Measurements from ENCODE around the gene ATG4D.
A peak's percentile ranks its signal among the peaks of the same experiment; 100 is the strongest.
"Not testable (repeated sequence)": the region's sequence is repeated elsewhere in the genome, so short reads cannot be mapped to it uniquely, and the experiment has no call there.

Gene ATG4D

GRCh38 chr19:10565567-10566407 is 22.1 kb downstream of the ATG4D start, which contains the start of gene KRI1:
Gene KRI1 (minus strand): TSS chr19:10566010. CDS start chr19:10565999, 11 bp downstream.
- no peaks in the 10 kb centered on the region for H3K27me3 ChIP-seq (ENCODE audit: insufficient read depth, low read length)
- H3K4me1 ChIP-seq (ENCODE audit: insufficient read depth, low read length), result peaks cover 31% of the 10 kb centered on the region
- peak within 1 kb of the TSS; percentile 62 for H3K4me3 ChIP-seq (ENCODE audit: low read length)
- H3K9me3 ChIP-seq (ENCODE audit: low read length), result no peaks in the 10 kb centered on the region
- H3K36me3 ChIP-seq (ENCODE audit: insufficient read depth, low read length), result peaks cover 8% of the 10 kb centered on the region
- peak within 1 kb of the TSS; percentile 15 for H2AFZ ChIP-seq (ENCODE audit: low read depth, low read length)

- peak overlapping the region; percentile 62 for H3K4me3 ChIP-seq (ENCODE audit: low read length)
Observed at GRCh38 chr19:10566408-10566657, 22.6 kb downstream of the ATG4D start.

GRCh38 chr19:10566658-10567410 is 23.1 kb downstream of the ATG4D start:
- H3K9me3 ChIP-seq (ENCODE audit: low read length), result no peaks in the 10 kb centered on the region
- H3K4me3 ChIP-seq (ENCODE audit: low read length), result peak overlapping the region; percentile 87
- peaks cover 31% of the 10 kb centered on the region for H3K4me1 ChIP-seq (ENCODE audit: insufficient read depth, low read length)
- H3K36me3 ChIP-seq (ENCODE audit: insufficient read depth, low read length), result peaks cover 5% of the 10 kb centered on the region
- H2AFZ ChIP-seq (ENCODE audit: low read depth, low read length), result no peak overlapping the region
- no peaks in the 10 kb centered on the region for H3K27me3 ChIP-seq (ENCODE audit: insufficient read depth, low read length)

More at GRCh38 chr19:10566408-10566657, 22.6 kb downstream of the ATG4D start:
- no peaks in the 10 kb centered on the region for H3K9me3 ChIP-seq (ENCODE audit: low read length)
- H3K36me3 ChIP-seq (ENCODE audit: insufficient read depth, low read length), result peaks cover 5% of the 10 kb centered on the region
- H3K27me3 ChIP-seq (ENCODE audit: insufficient read depth, low read length), result no peaks in the 10 kb centered on the region
- no peak overlapping the region for H2AFZ ChIP-seq (ENCODE audit: low read depth, low read length)
- H3K4me1 ChIP-seq (ENCODE audit: insufficient read depth, low read length), result peaks cover 31% of the 10 kb centered on the region

GRCh38 chr19:10567656-10568055 is 24.0 kb downstream of the ATG4D start:
- H3K4me1 ChIP-seq (ENCODE audit: insufficient read depth, low read length), result peaks cover 31% of the 10 kb centered on the region
- H3K4me3 ChIP-seq (ENCODE audit: low read length), result peak overlapping the region; percentile 87
- H3K36me3 ChIP-seq (ENCODE audit: insufficient read depth, low read length), result peaks cover under 1% of the 10 kb centered on the region
- no peaks in the 10 kb centered on the region for H3K27me3 ChIP-seq (ENCODE audit: insufficient read depth, low read length)
- H2AFZ ChIP-seq (ENCODE audit: low read depth, low read length), result peak overlapping the region; percentile 89
- H3K9me3 ChIP-seq (ENCODE audit: low read length), result no peaks in the 10 kb centered on the region

GRCh38 chr19:10568062-10568825 is 24.5 kb downstream of the ATG4D start:
- Histone ChIP-seq H3K4me3 (ENCODE audit: low read length) (peak overlapping the region; percentile 87), H3K27me3 (ENCODE audit: insufficient read depth, low read length) (no peaks in the 10 kb centered on the region)

GRCh38 chr19:10568826-10569651 is 25.3 kb downstream of the ATG4D start, which contains the start of gene CDKN2D:
Gene CDKN2D (minus strand): TSS chr19:10568979. CDS start chr19:10568653, 326 bp downstream.
- H3K9me3 ChIP-seq (ENCODE audit: low read length), result no peaks in the 10 kb centered on the region
- H3K36me3 ChIP-seq (ENCODE audit: insufficient read depth, low read length), result no peaks in the 10 kb centered on the region
- peaks cover 31% of the 10 kb centered on the region for H3K4me1 ChIP-seq (ENCODE audit: insufficient read depth, low read length)
- H3K27me3 ChIP-seq (ENCODE audit: insufficient read depth, low read length), result no peaks in the 10 kb centered on the region
- peak within 1 kb of the TSS; percentile 89 for H2AFZ ChIP-seq (ENCODE audit: low read depth, low read length)
- peak within 1 kb of the TSS; percentile 87 for H3K4me3 ChIP-seq (ENCODE audit: low read length)

More at GRCh38 chr19:10568062-10568825, 24.5 kb downstream of the ATG4D start:
- Histone ChIP-seq H3K36me3 (ENCODE audit: insufficient read depth, low read length) (no peaks in the 10 kb centered on the region), H2AFZ (ENCODE audit: low read depth, low read length) (peak overlapping the region; percentile 89), H3K4me1 (ENCODE audit: insufficient read depth, low read length) (peaks cover 31% of the 10 kb centered on the region), H3K9me3 (ENCODE audit: low read length) (no peaks in the 10 kb centered on the region)

GRCh38 chr19:10573793-10574192 is 30.1 kb downstream of the ATG4D start:
- not testable (repeated sequence) for H3K4me3 ChIP-seq (ENCODE audit: low read length); H2AFZ ChIP-seq (ENCODE audit: low read depth, low read length); H3K27me3 ChIP-seq (ENCODE audit: insufficient read depth, low read length); H3K4me1 ChIP-seq (ENCODE audit: insufficient read depth, low read length); H3K36me3 ChIP-seq (ENCODE audit: insufficient read depth, low read length); H3K9me3 ChIP-seq (ENCODE audit: low read length)

GRCh38 chr19:10574462-10574861 is 30.8 kb downstream of the ATG4D start:
- H3K36me3 ChIP-seq (ENCODE audit: insufficient read depth, low read length), result no peaks in the 10 kb centered on the region
- H2AFZ ChIP-seq (ENCODE audit: low read depth, low read length), result no peak overlapping the region
- H3K27me3 ChIP-seq (ENCODE audit: insufficient read depth, low read length), result no peaks in the 10 kb centered on the region
- no peaks in the 10 kb centered on the region for H3K9me3 ChIP-seq (ENCODE audit: low read length)
- no peak overlapping the region for H3K4me3 ChIP-seq (ENCODE audit: low read length)
- peaks cover under 1% of the 10 kb centered on the region for H3K4me1 ChIP-seq (ENCODE audit: insufficient read depth, low read length)

GRCh38 chr19:10575011-10575716 is 31.5 kb downstream of the ATG4D start:
- no peak overlapping the region for H2AFZ ChIP-seq (ENCODE audit: low read depth, low read length)
- no peaks in the 10 kb centered on the region for H3K27me3 ChIP-seq (ENCODE audit: insufficient read depth, low read length)
- H3K9me3 ChIP-seq (ENCODE audit: low read length), result no peaks in the 10 kb centered on the region
- no peaks in the 10 kb centered on the region for H3K36me3 ChIP-seq (ENCODE audit: insufficient read depth, low read length)
- no peaks in the 10 kb centered on the region for H3K4me1 ChIP-seq (ENCODE audit: insufficient read depth, low read length)
- no peak overlapping the region for H3K4me3 ChIP-seq (ENCODE audit: low read length)

- no peak overlapping the region for H2AFZ ChIP-seq (ENCODE audit: low read depth, low read length)
- H3K4me1 ChIP-seq (ENCODE audit: insufficient read depth, low read length), result peaks cover 2% of the 10 kb centered on the region
- no peaks in the 10 kb centered on the region for H3K36me3 ChIP-seq (ENCODE audit: insufficient read depth, low read length)
- no peak overlapping the region for H3K4me3 ChIP-seq (ENCODE audit: low read length)
- no peaks in the 10 kb centered on the region for H3K9me3 ChIP-seq (ENCODE audit: low read length)
- H3K27me3 ChIP-seq (ENCODE audit: insufficient read depth, low read length), result no peaks in the 10 kb centered on the region
Observed at GRCh38 chr19:10577951-10578350, 34.2 kb downstream of the ATG4D start.

GRCh38 chr19:10580979-10581631 is 37.4 kb downstream of the ATG4D start:
- H3K36me3 ChIP-seq (ENCODE audit: insufficient read depth, low read length), result no peaks in the 10 kb centered on the region
- no peaks in the 10 kb centered on the region for H3K9me3 ChIP-seq (ENCODE audit: low read length)
- no peaks in the 10 kb centered on the region for H3K27me3 ChIP-seq (ENCODE audit: insufficient read depth, low read length)
- H3K4me1 ChIP-seq (ENCODE audit: insufficient read depth, low read length), result peaks cover 2% of the 10 kb centered on the region
- no peak overlapping the region for H2AFZ ChIP-seq (ENCODE audit: low read depth, low read length)
- no peak overlapping the region for H3K4me3 ChIP-seq (ENCODE audit: low read length)
